GM18511 (cell line): ENCODE data around the gene OR9A4.
A peak's percentile ranks its signal among the peaks of the same experiment; 100 is the strongest.

Experiments used
- ATAC-seq: cut with Tn5 transposase; IDR thresholded peaks from one replicate; pipeline ENCODE4 v1.9.1; 2021; ENCODE audit warnings: mild to moderate bottlenecking, moderate library complexity; ENCODE audit not compliant: unreplicated experiment

Gene OR9A4

DNA sequence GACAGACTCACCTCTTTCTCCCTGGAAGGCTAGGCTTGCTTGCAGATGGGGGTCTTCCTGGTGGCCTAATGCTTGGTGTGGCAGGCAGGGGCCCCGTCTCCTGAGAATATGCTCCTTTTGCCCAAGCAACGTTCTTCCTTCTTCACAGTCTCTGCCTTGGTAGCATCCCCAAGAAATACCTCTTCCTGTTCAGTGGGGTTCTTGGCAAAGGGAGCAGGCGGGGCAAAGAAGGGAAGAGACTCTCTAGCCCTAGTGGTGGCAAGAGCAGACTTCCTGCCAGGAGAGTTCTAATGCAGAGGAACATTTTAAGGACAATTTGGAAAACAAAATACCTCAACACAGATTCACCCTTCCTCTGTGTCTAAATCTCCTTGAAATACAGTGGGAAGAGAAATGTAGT is 30.6 kb downstream of the OR9A4 start, which contains the start of gene CLEC5A:
Gene CLEC5A, minus strand, starts transcription at position 179 of the 400 bp plus-strand sequence. CDS start 682 bp downstream, outside the sequence.
- ATAC-seq = no peak

- no peak for ATAC-seq
Observed at GRCh38 chr7:141949021-141949420, 32.8 kb downstream of the OR9A4 start.

GRCh38 chr7:141949451-141949850 is 33.3 kb downstream of the OR9A4 start:
- no peak for ATAC-seq

DNA sequence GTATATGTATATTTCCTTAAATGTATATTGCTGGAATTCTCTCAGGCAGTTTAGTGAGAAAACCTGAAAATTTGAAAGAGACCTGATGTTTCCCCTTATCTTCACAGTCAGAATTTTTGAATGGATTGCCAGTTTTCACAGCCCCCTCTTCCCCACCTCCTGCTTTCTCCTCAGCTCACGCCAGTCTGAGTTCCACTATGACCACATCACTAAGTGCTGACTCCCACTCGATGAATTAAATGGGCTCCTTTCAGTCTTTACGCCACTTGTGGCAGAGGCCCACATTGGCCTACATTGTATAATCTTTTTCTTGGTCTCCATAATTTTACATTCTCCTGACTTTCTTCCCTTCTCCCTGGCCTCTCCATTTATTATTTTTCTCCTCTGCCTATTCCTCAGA is 33.7 kb downstream of the OR9A4 start:
- ATAC-seq = no peak

DNA sequence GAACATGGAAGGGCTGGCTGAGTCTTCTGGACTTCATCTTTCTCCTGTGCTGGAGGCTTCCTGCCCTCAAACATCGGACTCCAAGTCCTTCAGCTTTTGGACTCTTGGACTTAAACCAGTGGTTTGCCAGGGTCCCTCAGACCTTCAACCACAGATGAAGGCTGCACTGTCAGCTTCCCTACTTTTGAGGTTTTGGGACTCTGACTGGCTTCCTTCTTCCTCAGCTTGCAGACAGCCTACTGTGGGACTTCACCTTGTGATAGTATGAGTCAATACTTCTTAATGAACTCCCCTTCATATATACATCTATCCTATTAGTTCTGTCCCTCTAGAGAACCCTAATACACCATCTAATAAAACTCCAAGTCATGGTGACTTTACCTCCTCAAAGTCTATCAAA is 34.6 kb downstream of the OR9A4 start:
- ATAC-seq = no peak

DNA sequence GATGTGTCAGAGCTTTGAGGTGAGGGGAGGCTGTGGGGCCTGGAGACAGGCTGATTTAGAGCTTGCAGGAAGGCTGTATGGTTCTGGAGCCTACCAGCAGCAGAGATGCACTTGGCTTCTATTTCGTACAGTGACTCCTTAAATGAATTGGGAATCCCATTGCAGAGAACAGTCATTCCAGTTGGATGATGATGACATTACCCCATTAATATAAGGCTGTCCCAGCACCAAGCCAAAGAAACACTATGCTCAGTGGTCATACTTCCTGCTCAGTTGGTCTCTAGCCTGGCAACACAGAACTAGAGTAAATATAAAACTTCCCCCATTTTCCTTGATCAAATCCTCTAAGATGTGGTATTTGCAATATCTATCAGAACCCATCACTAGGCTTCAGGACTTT is 36.3 kb downstream of the OR9A4 start:
- no peak for ATAC-seq

DNA sequence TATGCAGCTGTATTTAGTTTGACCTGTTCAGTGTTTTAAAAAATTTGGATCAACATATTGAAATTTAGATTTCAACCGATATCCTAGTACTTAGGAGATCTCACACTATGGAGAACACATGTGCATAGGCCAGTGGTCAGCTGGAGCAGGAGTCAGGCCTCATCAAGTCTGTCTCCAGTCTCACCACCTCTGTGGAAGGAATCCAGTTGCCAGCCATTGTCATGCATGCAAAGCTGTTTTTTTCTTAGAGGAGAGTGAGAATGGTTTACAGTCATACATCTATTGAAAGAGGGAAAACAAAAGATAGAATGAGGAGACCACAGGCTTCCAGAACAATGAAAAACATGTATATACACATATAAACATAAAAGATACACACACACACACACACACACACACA is 38.1 kb downstream of the OR9A4 start:
- ATAC-seq = no peak

- no peak for ATAC-seq
Observed at GRCh38 chr7:141956084-141956483, 39.9 kb downstream of the OR9A4 start.

- ATAC-seq = peak; percentile 98
Observed at GRCh38 chr7:141960687-141961422, 44.7 kb downstream of the OR9A4 start.
